GM19035 (cell line): ENCODE measurements around the gene GPR152.

ENCODE experiments used
- ATAC-seq: cut with Tn5 transposase; IDR thresholded peaks from one replicate; pipeline ENCODE4 v1.9.1; 2021; ENCODE audit not compliant: unreplicated experiment

GPR152 gene

GRCh38 chr11:67452141-67452952, at the start of gene GPR152:
TSS of gene GPR152 (minus strand) at chr11:67452729. CDS start at chr11:67452724, 5 bp downstream.
- no peak for ATAC-seq

DNA sequence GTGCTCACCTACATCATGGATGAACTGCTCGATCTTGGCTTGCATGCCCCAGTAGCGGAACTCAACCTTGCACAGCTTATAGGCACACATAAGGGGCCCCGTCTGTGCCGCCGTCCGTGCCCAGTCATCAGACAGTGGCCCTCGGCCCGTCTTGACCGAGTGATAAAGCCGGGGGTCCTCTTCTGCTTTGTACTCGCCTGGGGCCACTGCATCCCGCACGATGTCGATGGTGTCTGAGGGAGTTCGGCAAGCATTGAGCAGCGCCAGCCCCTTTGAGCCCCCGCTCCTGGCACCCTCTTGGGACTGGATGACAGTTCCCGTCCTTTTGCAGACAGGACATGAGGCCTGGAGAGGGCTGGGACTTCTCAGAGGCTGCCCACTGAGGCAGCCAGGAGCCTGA, 49.3 kb upstream of the GPR152 start:
- no peak for ATAC-seq

DNA sequence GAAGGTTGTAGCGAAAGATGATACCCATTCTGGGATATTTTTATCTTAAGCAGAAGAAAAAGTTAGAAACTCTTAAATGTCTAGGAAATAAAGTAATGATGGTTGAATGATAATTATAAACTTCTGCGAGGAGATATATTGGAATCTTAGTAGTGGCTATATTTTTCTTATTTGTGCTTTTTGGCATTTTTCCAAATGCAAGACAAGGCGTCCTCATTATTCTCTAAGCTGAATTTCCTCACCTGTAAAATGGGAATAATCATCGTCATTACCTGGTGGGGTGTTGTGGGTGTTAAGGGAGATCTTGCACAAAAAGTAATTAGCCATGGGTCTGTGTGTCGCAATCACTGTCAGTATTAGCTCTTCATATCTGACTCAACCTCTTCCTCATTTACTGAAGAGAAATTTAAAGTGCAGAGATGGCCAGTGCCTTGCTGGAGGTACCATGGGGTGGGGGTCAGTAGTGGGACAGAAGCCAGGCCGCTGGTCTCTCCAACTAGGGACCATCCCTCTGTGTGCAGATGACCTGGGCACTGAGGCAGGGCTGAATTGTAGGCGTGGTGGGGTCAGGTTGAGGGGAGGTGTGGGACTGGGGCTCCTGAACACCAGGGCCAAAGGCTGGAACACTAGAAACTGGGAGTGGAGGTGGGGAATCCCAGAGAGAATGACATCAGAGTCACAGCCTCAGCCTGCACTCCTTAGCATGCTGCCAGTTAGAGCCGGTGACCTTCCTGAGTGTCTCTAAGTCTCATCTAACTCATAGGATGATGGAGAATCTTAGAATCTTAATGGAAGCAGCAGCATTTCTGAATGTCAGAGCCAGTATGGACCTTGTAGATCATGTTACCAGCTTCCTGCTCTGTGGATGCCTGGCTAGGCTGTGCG, 48.5 kb upstream of the GPR152 start:
- ATAC-seq, result no peak

DNA sequence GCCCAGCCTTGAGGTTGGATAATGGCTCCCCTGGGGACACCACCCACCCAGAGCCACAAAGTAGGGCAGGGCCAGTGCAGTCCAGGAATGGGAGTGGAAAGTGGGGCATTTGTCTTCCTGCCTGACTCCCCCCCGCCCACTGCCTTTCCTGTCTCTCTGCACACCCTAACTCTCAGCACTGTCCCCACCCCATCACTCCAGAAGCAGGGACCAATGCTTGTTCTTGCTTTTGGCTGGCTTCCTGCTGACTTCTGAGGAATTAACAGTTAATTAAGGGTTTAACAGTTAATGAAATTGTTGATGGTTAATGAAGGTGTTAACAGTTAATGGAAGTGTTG, 47.9 kb upstream of the GPR152 start:
- ATAC-seq, result no peak

GRCh38 chr11:67499808-67500483, 47.4 kb upstream of the GPR152 start:
- no peak for ATAC-seq

- no peak for ATAC-seq
Observed at GRCh38 chr11:67498544-67498972, 46.0 kb upstream of the GPR152 start.

DNA sequence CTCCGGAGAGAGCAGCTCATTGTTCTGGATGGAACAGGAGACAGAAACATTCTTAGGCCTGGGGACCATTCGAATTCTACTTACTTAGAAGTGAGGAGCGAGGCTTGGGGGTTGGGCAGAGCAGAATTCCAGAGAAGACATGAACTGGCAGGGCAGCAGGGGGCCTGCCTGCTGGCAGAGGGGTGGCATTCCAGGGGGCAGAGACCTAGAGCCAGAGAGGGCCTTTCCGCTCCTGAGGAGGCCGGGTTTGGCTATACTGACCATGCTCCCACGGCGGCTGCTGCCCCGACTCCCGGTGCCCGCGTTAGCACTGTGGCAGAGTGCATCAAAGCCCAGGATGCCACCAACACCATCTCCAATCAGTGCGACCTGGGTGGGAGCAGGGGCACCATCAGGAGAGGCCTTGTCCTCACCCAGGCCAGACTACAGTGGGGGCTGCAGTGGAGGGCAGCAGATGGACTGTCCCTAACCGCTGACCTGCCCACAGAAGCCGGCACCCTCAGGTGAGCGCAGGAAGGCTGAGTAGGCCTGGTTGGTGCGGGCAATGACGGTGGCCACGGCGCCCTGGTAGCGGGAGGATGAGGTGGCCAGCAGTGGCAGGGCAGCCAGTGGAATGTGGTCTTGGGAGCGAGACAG, 45.2 kb upstream of the GPR152 start:
- ATAC-seq, result no peak

DNA sequence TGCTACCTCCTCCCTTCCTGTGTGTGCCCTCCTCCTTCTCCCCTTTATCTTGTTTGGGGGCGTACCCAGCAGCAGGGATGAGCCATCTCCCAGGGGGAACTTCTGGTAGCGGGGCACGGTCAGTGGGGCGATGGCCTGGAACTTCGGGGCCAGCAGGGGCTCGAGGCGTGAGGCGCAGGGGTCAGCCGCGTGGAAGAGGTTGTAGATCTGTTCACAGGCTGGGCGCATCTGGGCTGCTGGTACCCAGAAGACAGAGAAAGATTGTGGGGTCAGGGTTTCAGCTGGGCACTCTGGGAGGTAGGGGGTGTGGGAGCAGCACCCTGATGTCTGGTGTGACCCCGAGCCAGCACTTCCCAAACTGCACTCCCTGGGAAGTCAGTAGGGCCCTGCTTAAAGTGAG, 43.6 kb upstream of the GPR152 start:
- ATAC-seq, result no peak

GRCh38 chr11:67495234-67496005, 42.9 kb upstream of the GPR152 start:
- no peak for ATAC-seq

- no peak for ATAC-seq
Observed at GRCh38 chr11:67494371-67495233, 42.1 kb upstream of the GPR152 start.

DNA sequence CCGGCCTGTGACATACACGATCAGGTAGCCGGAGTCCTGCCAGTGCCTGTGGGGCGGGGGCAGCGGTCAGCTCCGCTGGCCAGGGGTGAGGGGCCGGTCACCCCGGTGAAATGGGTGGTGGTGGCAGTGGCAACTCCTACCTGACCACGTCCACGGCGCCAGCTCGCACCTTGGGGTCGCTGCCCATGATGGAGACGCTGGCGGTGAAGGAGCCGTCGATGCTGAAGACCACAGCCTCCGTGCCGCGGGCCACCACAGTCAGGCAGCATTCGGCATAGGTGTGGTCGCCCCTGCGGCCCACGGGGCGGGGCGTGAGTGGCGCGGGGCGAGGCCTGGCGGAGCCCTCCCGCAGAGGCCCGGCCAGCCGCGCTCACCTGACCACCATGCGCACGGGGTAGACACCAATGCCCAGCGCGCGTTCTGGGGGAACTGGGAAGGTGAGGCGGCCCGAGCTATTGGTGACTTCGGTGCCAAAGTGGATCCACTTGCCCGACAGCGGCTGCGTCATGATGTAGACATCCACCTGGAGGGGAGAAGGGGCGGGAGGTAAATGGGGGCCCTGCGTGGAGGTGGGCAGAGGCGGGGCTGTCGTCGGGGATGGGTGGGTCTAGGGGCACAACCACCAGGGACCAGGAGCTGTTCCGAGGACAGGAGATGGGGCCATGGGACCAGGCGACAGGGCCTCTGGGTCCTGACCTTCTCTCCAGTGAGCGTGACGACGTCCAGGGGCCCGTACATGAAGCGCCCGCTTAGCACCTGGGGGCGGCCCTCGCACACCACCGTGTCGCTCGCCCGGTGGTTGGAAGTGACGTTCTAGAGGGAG, 41.2 kb upstream of the GPR152 start:
- ATAC-seq, result no peak

DNA sequence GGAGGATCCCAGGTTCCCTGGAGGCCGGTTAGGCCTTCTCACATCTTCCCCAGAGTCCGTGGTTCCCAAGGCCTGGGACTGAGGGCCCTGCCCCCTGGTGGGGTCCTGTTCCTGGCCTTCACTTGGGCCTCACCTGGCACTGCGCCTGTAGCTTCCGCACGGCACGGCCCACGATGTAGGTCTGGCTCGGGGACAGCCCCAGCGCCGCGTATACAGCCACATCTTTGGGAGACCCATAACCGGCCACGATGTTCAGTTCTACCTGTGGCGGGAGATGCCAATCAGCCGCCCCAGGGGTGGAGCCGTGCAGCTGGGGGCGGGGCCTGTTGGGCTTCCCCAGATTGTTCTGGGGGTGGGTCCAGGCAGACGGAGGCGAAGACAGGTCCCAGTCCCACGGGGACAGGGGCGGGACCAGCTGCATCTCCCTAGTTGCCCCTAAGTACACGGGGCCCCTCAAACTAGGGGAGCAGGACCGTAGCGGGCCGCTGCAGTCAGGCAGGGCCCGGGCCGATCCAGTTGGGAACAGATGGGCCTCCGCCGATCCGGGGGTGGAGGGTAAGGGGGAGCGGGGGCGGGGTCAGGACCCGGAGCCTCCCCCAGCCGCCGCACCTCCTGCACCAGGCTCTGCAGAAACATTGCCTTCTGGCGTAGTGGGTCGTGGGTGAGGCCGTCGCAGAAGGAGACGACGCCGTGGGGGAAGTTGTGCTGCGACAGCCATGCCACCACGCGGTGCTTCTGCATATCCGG, 40.4 kb upstream of the GPR152 start:
- ATAC-seq, result no peak

DNA sequence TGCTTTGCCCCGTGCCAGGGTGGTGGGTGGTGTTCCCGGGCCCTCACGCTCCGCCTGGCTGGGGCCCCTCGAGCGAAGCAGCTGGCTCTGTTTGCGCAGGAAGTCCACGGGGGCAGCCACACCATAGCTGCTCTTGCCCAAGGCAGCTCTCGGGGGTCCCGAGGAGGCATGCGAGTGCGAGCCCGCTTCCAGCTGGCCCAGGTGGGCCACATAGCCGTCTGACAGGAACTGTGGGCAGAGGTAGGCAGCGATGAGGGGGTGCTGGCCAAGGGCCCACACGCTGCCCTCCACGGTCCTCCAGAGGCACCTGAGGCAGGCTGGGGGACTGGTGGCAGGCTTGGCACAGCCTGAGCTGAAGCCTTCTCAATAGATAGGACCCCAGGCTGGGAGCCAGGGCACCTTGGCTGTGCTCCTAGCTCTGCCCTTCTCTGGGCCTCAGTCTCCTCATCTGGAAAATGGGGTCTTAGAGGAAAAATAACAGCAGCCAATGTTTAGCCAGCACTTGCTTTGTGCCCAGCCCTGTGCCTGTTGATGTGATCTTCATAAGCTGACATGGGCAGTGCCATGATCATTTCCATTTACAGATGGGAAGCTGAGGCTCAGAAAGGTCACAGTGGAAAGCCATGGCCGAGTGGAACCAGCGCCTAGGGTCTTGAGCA, 39.7 kb upstream of the GPR152 start:
- no peak for ATAC-seq

- no peak for ATAC-seq
Observed at GRCh38 chr11:67491276-67492068, 38.9 kb upstream of the GPR152 start.

DNA sequence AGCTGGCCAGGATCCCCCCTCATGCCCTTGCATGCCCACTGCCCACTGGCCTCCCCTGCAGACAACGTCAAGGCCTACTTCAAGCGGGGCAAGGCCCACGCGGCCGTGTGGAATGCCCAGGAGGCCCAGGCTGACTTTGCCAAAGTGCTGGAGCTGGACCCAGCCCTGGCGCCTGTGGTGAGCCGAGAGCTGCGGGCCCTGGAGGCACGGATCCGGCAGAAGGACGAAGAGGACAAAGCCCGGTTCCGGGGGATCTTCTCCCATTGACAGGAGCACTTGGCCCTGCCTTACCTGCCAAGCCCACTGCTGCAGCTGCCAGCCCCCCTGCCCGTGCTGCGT, 38.2 kb upstream of the GPR152 start:
- ATAC-seq, result no peak

DNA sequence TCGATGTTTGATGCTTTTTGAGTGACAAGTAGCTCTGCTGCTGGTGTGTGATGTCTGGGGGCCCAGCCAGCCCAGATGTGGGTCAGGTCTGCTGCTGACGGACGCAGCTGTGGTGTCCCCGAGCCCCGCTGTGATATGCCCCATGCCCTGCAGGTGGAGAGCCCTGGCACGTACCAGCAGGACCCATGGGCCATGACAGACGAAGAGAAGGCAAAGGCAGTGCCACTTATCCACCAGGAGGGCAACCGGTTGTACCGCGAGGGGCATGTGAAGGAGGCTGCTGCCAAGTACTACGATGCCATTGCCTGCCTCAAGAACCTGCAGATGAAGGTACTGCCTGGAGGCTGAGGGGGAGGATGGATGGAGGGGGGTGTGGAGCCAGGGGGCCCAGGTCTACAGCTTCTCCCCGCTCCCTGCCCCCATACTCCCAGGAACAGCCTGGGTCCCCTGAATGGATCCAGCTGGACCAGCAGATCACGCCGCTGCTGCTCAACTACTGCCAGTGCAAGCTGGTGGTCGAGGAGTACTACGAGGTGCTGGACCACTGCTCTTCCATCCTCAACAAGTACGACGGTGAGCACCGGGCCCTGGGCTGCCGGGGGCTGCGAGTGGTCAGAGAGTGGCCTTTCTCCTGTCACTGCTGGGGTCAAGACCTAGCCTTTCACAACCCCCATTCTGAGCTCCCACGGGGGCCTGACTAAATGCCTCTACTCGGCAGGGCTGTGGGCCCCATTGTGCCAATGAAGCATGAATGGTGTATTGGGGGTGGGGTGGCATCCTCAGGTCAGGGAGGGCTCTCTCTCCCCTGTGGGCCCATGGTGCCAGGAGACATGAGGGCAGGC, 37.6 kb upstream of the GPR152 start:
- ATAC-seq, result no peak
